ENCODE data around the gene DIAPH2. TPM values are rescaled to one million over a fixed set of nuclear protein-coding genes. Genes with fewer than 3 reads are reported as not detected.

The DIAPH2 gene
- total RNA-seq, 1 experiment from 2014 or later = 10.4 TPM

GRCh38 chrX:97636473-97637140, 952.0 kb downstream of the DIAPH2 start:
- BruUV-seq (replicated peaks) = no TSS peak
- ChIA-PET POLR2A (ENCODE audit: low non-redundant PET) (no interaction called here), CTCF (no interaction called here)
- Histone ChIP-seq H3K36me3 (ENCODE audit: insufficient read depth, low read length, poor library complexity, severe bottlenecking) (no peaks in the 10 kb centered on the region), H3K27me3 (replicated peaks; ENCODE audit: insufficient read depth, low read depth, low read length, poor library complexity) (no peaks in the 10 kb centered on the region), H3K4me3 (ENCODE audit: low read depth, low read length, poor library complexity, severe bottlenecking) (no peak overlapping the region), H3K4me1 (ENCODE audit: insufficient read depth, low read length, poor library complexity, severe bottlenecking) (no peaks in the 10 kb centered on the region), H3K27ac (ENCODE audit: low read depth, low read length, poor library complexity, severe bottlenecking) (no peak overlapping the region), H3K9me3 (ENCODE audit: low read depth, low read length, poor library complexity, severe bottlenecking) (no peaks in the 10 kb centered on the region)
- TF ChIP-seq, protein P1, sequence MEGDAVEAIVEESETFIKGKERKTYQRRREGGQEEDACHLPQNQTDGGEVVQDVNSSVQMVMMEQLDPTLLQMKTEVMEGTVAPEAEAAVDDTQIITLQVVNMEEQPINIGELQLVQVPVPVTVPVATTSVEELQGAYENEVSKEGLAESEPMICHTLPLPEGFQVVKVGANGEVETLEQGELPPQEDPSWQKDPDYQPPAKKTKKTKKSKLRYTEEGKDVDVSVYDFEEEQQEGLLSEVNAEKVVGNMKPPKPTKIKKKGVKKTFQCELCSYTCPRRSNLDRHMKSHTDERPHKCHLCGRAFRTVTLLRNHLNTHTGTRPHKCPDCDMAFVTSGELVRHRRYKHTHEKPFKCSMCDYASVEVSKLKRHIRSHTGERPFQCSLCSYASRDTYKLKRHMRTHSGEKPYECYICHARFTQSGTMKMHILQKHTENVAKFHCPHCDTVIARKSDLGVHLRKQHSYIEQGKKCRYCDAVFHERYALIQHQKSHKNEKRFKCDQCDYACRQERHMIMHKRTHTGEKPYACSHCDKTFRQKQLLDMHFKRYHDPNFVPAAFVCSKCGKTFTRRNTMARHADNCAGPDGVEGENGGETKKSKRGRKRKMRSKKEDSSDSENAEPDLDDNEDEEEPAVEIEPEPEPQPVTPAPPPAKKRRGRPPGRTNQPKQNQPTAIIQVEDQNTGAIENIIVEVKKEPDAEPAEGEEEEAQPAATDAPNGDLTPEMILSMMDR (conservative IDR thresholded peaks at IDR 0.05; ENCODE audit: low read depth, low read length) = no peak
- TF ChIP-seq EZH2 (IDR thresholded peaks at IDR 0.05; ENCODE audit: borderline replicate concordance, low read depth, low read length, poor library complexity, severe bottlenecking) = no peak
- no peak for DNase-seq (ENCODE audit: low spot score)
- intact Hi-C loops (cut with micrococcal nuclease; ENCODE audit: unreplicated experiment) = no loop called here

DNA sequence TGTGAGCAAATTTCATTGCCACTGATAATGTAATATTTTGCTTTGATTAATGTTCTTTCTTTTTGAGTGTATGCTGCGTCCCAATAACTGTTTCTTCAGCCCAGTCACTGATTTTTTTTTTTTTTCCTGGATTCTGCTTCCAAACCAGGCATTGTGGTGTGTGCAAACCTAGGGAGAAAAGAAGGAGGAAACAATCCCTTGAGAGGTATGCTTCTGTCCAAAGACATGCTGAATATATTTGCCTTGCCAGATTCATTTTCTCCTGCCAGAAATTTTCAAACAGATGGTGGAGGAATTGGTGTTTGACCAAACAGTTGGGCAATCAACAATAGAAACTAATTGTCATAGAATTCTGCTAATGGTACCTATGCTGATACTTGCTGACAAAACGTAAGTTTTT, 952.6 kb downstream of the DIAPH2 start:
- Histone ChIP-seq H3K4me3 (ENCODE audit: low read depth, low read length, poor library complexity, severe bottlenecking) (no peak overlapping the region), H3K36me3 (ENCODE audit: insufficient read depth, low read length, poor library complexity, severe bottlenecking) (no peaks in the 10 kb centered on the region), H3K4me1 (ENCODE audit: insufficient read depth, low read length, poor library complexity, severe bottlenecking) (no peaks in the 10 kb centered on the region), H3K27me3 (replicated peaks; ENCODE audit: insufficient read depth, low read depth, low read length, poor library complexity) (no peaks in the 10 kb centered on the region), H3K9me3 (ENCODE audit: low read depth, low read length, poor library complexity, severe bottlenecking) (no peaks in the 10 kb centered on the region), H3K27ac (ENCODE audit: low read depth, low read length, poor library complexity, severe bottlenecking) (no peak overlapping the region)
- CTCF ChIA-PET = no interaction called here
- POLR2A ChIA-PET (ENCODE audit: low non-redundant PET) = no interaction called here
- intact Hi-C loops (cut with micrococcal nuclease; ENCODE audit: unreplicated experiment) = no loop called here
- TF ChIP-seq, protein P1 (conservative IDR thresholded peaks at IDR 0.05; ENCODE audit: low read depth, low read length) = no peak
- no peak for TF ChIP-seq EZH2 (IDR thresholded peaks at IDR 0.05; ENCODE audit: borderline replicate concordance, low read depth, low read length, poor library complexity, severe bottlenecking)
- BruUV-seq (replicated peaks) = no TSS peak
- DNase-seq (ENCODE audit: low spot score) = no peak

- no TSS peak for BruUV-seq (replicated peaks)
- TF ChIP-seq, protein P1 (conservative IDR thresholded peaks at IDR 0.05; ENCODE audit: low read depth, low read length) = no peak
- no peak for TF ChIP-seq EZH2 (IDR thresholded peaks at IDR 0.05; ENCODE audit: borderline replicate concordance, low read depth, low read length, poor library complexity, severe bottlenecking)
- Histone ChIP-seq H3K36me3 (ENCODE audit: insufficient read depth, low read length, poor library complexity, severe bottlenecking) (no peaks in the 10 kb centered on the region), H3K27me3 (replicated peaks; ENCODE audit: insufficient read depth, low read depth, low read length, poor library complexity) (no peaks in the 10 kb centered on the region), H3K27ac (ENCODE audit: low read depth, low read length, poor library complexity, severe bottlenecking) (no peak overlapping the region), H3K4me3 (ENCODE audit: low read depth, low read length, poor library complexity, severe bottlenecking) (no peak overlapping the region), H3K9me3 (ENCODE audit: low read depth, low read length, poor library complexity, severe bottlenecking) (no peaks in the 10 kb centered on the region), H3K4me1 (ENCODE audit: insufficient read depth, low read length, poor library complexity, severe bottlenecking) (no peaks in the 10 kb centered on the region)
- intact Hi-C loops (cut with micrococcal nuclease; ENCODE audit: unreplicated experiment) = no loop called here
- ChIA-PET CTCF (no interaction called here), POLR2A (ENCODE audit: low non-redundant PET) (no interaction called here)
- no peak for DNase-seq (ENCODE audit: low spot score)
These were observed 954.0 kb downstream of the DIAPH2 start for GRCh38 chrX:97638621-97639020.
